GM19239 (cell line): ENCODE results near the gene MS4A5.
"Not testable (repeated sequence)": the region's sequence is repeated elsewhere in the genome, so short reads cannot be mapped to it uniquely, and the experiment has no call there.

Experiments used
- DNase-seq: peaks from one replicate; pipeline ENCODE4 v3.0.0; 2011; ENCODE audit warnings: low spot score; ENCODE audit not compliant: insufficient read length
- FAIRE-seq: peaks from 2 replicates; lab custom pipeline; 2011; peaks lifted over from hg19 to GRCh38; lab: Jason Lieb, UNC

The MS4A5 gene, protein sequence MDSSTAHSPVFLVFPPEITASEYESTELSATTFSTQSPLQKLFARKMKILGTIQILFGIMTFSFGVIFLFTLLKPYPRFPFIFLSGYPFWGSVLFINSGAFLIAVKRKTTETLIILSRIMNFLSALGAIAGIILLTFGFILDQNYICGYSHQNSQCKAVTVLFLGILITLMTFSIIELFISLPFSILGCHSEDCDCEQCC

DNA sequence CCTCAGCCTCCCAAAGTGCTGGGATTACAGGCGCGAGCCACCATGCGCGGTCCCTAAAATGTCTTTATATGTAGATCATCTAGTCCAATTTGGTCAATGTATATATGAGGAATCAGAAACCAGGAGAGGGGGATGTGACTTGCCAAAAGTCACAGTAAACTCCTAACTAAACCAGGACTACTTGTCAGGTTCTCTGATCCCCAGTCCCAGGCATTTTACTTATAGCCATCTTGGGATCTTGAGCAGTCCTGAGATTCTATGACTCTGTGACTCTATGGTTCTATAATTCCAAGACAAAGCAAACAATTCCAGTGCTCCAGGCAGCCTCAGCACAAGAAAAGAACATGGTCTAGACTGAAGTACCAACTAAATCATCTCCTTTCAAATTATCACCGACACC lies at the start of gene MS4A5:
MS4A5 (plus strand) TSS at position 301 of the 400 bp plus-strand sequence. CDS start 103 bp downstream, outside the sequence.
- FAIRE-seq (no peak), DNase-seq (no peak)

DNA sequence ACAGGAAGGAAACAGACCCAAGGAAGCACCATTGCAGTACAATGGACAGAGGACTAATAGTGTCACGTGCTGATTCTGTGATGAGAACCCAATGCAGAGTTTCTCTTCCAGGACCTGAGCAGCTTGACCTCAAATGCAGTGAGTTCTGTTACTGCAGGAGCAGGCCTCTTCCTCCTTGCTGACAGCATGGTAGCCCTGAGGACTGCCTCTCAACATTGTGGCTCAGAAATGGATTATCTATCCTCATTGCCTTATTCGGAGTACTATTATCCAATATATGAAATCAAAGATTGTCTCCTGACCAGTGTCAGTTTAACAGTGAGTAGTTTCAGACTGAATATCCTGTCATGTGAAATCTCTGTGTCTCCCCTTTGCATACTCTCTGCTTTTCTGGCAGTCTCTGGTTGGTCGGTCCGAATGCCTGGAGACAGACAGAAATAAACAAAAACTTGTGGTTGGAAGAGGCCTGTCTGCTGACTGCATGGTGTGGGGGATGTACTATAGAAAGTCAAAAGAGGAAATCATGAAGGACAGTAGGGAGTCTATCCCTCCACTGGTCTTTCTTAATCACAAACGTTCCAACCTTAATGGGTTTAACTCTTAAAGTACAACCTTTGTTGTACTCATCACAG lies 40.0 kb upstream of the MS4A5 start:
- DNase-seq (no peak), FAIRE-seq (peak; percentile 60)

DNA sequence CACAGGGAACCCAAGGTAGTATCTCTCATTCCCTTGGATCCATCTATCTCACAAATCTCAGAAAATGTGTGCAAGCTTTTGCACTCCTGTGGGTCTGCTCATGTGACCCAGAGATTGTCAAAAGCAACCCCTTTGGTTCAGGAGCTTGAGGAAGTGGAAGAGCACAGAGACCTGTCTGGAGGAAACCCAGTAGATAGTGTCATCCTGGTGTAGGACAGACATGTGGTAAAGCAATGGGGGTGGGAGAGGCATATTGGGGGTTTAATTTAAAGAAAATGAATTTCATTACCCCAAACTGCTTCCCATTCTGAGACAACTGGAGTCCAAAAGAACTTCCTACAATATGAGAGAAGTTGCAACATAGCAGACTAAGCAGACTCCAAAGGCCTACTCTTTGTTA lies 39.0 kb upstream of the MS4A5 start:
- FAIRE-seq (no peak), DNase-seq (no peak)

DNA sequence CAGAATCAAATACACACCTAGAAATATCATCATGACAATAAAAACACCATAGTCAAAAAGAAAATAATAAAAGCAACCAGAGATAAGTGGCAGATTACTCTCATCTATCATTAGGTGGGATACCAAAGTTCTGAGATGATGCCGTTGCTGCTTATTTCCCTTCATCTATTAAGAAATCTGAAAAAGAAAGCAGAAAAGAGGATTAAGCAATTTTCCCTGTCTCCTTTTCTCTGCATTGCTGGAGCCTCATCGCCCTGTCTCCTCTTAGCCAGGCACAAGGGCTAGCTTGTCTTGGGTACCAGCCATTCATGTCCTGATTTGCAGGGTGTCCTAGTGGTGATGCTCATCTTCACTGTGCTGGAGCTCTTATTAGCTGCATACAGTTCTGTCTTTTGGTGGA lies 37.0 kb upstream of the MS4A5 start:
- no peak for DNase-seq
- no peak for FAIRE-seq

DNA sequence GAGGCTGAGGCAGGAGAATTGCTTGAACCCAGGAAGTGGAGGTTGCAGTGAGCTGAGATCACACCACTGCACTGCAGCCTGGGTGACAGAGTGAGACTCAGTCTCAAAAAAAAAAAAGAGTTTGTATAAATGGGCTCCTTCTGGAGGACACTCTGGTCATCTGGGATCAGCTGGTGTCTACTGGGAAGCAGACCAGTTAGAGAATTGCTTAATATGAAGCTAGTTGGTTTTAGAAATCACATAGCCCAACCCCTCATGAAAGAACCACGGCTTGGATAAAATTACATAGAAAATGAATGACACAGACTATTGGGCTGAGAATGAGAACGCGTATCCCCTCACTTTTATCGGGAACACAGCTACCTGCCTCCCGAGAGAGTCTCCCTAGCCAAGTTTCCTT lies 36.4 kb upstream of the MS4A5 start:
- DNase-seq, result no peak
- FAIRE-seq, result no peak

DNA sequence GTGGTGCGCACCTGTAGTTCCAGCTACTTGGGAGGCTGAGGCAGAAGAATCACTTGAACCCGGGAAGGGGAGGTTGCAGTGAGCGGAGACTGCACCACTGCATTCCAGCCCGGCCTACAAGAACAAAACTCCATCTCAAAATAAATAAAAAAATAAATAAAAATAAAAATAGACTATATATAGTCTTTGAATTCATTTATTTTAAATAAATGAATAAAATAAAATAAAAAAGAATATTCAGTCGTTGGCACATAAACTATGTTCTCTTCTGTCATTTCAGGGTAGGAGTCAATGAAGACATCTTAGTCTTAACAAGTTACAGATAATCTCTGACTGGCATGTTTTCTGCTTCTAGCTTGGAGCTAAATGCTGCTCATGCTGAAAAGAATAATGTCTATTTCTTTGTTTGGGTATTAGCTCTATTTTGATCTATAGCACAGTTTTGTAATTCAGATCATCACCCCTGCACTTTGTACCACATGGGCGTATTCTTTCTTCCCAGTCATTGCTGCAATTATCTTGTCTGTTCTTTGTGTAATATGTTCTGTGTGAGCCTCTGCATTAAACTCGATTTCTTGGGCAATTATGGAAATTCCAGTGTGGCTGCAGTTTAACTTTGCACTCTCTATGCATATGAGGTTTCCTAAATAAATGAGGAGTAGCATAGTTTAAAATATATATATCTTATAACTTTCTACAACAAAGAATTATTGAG lies 34.5 kb upstream of the MS4A5 start:
- DNase-seq (no peak), FAIRE-seq (peak; percentile 47)

DNA sequence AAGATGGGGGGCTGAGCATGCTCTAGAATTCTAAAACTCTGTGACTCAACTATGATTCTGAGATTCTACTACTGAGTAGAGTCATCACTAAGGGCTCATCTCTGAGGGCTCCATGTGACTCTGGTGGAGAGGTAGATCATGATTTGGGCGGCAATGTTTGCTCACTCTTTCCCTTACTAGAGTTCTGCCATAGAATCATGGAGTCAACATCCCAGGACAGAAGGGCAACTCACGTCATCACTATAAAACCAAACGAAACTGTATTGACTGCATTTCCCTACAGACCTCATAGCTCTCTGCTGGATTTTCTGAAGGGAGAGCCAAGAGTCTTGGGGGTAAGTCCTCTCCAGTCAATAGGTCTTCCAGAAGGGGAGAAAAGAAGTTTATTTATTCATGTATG lies 33.0 kb upstream of the MS4A5 start, which contains the start of gene MS4A14:
MS4A14 (plus strand) TSS at position 78 of the 400 bp plus-strand sequence; CDS start at position 198, 120 bp downstream.
- FAIRE-seq, result peak; percentile 44
- DNase-seq, result no peak

DNA sequence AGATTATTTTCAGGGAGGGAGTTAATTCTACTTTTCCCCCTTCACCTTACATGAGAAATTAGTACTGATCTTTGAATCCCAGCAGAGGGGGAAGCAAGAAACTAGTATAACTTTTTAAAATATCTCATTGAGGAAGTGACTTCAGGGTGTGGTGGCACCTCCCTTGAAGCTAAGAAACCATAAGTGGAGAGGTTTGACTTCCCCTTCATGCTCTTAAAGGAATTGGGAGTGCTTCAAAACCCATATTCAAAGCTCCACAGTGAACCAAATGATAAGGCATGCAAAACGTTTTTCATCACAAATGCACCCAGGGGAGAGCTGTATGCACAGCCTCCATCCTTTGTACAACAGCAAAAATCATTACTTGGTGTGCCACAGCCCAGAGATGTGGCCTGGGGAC lies 32.6 kb upstream of the MS4A5 start:
- FAIRE-seq (peak; percentile 45), DNase-seq (no peak)

DNA sequence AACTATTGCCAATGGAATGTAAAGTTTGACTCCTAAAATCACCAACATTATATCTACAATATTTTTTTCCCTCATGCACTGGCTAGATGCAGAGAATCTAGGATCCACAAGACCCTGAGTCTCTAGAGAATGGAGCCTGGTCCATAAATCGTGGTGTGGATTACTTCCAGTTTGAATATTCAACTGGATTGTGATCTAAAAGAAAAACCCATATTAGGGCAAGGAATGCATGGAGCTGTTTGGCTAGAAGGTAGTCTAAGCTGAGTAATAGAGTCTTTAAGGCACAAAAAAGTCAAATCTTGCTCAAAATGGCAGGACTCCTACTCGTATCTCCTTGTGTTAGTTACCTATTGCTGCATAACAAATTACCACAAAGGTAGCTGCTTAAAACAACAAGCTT lies 9.4 kb upstream of the MS4A5 start:
- DNase-seq (no peak), FAIRE-seq (no peak)

DNA sequence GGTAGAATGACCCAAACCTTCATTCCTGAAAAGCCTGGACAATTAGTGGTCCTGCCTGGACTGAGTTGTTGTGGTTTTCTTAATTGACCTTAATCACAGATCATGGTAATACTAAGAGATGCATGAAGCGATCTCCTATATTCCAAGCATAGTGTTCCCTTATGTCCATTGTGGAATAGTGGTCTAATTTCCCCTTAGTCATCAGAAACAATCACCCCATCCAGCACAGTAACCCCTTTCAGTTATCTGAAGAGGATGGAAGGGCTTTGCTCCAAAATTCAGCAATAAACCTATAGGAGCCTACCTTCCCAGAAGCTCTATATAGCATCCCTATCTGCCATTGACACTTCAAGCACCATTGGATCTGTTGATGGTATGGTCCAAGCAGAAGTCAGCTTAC lies 6.8 kb upstream of the MS4A5 start:
- no peak for DNase-seq
- FAIRE-seq, result no peak

DNA sequence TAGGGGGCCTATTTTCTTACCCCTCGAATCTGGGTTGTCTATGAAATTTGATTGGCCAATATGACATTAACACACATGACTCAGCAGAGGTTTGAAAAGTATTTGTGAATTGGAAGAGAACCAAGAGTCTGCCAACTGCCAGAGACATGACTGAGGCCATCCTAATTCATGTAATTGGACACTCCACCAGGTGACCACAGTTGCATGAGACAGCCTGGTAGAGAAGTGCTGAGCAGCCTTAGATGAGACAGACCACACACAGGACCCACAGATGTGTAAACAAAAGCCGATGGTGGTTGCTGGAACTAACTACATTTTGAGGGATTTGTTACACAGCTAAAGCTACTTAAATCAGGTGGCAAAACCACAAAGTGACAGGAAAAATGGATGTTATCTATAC lies 855 bp upstream of the MS4A5 start:
- DNase-seq, result no peak
- no peak for FAIRE-seq

DNA sequence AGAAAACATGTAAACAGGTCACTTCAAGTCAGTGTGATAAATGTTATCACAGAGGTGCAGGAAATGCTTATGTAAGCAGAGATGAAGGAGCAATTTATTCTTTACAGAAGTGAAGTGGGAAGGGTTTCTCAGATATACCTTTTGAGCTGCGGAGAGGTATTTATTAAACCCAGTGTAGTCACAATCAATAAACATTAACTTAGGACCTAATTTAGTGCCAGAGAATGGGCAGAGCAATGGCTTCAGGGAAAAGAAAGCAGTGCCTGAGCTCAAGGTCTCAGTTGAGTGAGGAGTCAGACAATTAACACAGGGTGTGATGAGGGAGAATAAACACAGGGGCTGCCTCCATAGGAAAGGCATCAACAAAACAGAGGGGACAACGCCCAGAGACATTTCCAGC lies 1.9 kb downstream of the MS4A5 start:
- DNase-seq, result no peak
- FAIRE-seq, result no peak

DNA sequence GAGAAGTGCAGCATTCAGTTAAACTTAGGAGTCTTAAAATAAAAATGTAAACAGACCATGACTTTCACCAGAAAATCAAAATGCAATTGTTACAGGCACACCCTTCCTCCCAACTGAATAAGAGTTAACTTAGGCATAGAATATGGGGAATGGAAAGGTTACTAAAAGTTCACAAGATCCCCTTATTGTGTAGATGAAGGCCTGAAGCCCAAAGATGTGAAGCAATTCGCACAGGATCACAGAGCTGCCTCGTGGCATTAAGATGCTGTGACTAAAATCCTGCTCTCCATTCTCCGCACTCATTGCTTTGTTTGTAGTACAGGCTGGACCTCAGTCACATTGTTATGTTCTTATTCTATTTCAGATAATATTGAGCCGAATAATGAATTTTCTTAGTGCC lies 4.0 kb downstream of the MS4A5 start:
- FAIRE-seq, result no peak

DNA sequence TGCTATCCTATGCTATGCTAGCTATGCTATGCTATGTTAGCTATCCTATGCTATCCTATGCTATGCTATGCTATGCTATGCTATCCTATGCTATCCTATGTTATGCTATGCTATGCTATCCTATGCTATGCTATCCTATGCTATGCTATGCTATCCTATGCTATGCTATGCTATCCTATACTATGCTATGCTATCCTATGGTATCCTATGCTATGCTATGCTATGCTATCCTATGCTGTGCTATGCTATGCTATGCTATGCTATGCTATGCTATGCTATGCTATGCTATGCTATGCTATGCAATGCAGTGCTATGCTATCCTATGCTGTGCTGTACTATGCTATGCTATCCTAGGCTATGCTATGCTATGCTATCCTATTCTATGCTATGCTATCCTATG lies 17.7 kb downstream of the MS4A5 start:
- FAIRE-seq (no peak), DNase-seq (no peak)

More for the DNA sequence above, 4.0 kb downstream of the MS4A5 start:
- no peak for DNase-seq

DNA sequence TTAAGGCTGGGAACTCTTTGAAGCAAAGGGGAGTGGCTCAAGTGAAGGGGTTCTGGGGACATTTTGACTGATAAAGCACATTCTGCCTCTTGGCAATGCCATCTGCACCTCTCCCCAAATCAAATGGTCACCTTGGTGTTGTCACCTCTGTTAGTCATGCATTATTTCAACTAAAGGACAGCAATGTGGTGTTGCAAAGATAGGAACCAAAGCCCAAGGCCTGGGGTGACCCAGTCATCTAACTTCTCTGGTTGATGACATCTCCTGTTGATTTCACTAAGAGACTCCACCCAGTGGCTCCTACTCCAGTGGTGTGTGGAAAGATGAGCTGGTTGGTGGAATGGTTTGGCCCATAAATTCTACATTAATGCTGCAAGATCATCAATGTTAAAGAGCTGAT lies 18.5 kb downstream of the MS4A5 start:
- no peak for FAIRE-seq
- no peak for DNase-seq

DNA sequence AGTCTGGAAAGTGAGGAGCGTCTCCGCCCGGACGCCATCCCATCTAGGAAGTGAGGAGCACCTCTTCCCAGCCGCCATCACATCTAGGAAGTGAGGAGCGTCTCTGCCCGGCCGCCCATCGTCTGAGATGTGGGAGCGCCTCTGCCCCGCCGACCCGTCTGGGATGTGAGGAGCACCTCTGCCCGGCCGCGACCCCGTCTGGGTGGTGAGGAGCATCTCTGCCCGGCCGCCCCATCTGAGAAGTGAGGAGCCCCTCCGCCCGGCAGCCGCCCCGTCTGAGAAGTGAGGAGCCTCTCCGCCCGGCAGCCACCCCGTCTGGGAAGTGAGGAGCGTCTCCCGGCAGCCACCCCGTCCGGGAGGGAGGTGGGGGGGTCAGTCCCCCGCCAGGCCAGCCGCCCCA lies 21.8 kb downstream of the MS4A5 start:
- not testable (repeated sequence) for FAIRE-seq, DNase-seq

DNA sequence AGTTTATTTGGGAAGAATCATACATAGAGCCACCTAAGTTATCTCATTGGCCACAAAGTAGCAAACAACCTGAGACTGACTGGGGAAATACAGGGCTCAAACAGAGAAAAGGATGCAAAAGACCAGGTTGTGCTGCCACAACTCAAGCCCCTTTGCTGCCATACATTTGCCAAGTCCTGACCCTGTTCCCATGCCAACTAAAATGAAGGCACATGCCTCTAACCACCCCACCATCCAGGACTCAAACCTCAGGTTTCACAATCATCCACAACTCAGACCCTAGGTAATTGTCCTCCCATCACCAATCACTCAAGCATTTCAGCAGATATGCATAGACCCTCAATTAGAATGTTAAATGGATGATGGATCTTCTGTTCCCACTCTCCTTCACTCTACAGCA lies 24.8 kb downstream of the MS4A5 start:
- DNase-seq, result no peak
- peak; percentile 70 for FAIRE-seq

DNA sequence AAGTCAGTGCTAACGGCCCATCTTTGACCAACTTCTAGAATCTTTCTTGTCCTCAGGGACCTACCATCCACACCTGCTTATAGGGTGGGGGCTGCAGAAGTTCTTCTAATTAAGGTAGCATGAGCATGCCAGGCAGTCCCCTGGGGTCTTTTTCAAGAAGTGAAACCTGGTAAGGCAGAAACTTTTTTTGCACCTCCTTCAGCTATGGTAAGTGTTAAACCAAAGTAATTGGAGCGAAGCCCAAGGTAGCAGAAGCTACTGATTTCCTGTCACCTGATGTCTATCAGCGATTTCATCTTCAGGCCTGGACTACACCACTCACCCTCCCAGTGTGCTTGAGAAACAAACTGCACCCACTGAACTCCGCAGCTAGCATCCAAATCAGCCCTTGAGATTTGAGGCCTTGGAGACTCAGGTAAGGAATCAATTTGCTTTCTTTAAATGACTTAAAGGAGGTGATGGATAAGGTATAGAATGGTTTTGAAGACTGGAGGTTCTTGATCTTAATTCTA lies 26.2 kb downstream of the MS4A5 start, which contains the start of gene MS4A1:
MS4A1 (plus strand) TSS at position 317 of the 512 bp plus-strand sequence. CDS start 6,528 bp downstream, outside the sequence.
- DNase-seq, result peak; percentile 65
- FAIRE-seq, result peak; percentile 99

DNA sequence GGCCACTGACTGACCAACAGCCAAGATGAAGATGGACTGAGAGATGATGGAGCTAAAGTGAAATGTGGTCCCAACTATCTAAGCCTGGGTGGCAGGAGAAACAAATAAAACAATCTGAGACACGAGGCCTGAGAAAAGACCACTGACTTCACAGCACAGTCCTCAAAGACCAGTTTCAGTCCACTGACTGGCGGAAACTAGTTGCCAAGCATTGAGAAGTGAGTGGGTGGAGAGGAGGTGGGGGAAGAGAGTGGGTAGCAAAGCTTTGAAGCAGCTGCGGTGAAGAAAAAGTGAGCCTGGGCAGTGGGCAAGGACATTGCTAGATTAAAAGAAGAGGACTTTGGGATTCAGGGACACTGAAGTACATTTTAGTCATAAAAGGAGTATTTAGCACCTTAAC lies 28.2 kb downstream of the MS4A5 start:
- FAIRE-seq (peak; percentile 100), DNase-seq (no peak)

DNA sequence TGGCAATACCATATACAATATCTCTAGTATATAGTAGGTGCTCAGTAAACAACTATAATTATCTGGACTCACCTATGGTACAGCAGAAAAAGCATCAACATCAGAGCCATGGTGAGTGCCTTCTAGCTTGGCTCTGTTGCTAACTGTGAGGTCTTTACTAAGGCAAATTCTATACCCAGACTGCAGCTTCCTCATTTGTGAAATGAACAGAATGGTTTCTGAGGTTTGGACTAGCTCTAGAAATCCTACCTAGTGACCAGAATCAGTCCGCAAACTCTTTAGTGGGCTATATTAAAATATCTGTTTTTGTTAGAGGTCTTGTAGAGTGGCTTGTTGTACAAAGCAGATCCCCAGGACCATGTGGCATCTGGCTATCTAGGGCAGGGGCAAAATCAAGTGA lies 30.0 kb downstream of the MS4A5 start:
- peak; percentile 84 for FAIRE-seq
- DNase-seq, result no peak

DNA sequence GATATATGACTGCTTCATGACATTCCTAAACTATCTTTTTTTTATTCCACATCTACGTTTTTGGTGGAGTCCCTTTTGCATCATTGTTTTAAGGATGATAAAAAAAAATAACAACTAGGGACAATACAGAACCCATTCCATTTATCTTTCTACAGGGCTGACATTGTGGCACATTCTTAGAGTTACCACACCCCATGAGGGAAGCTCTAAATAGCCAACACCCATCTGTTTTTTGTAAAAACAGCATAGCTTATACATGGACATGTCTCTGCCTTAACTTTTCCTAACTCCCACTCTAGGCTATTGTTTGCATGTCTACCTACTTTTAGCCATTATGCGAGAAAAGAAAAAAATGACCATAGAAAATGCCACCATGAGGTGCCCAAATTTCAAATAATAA lies 39.5 kb downstream of the MS4A5 start:
- DNase-seq, result no peak
- no peak for FAIRE-seq
